OCI-M1 (cell line): ENCODE measurements around the gene APP.

Experiments
- DNase-seq: peaks from one replicate; lab custom pipeline; 2025; lab: John Stamatoyannopoulos, UW

APP gene

GRCh38 chr21:25862596-25862995 is 308.0 kb downstream of the APP start:
- peak; percentile 57 for DNase-seq

GRCh38 chr21:25862112-25862511 is 308.5 kb downstream of the APP start:
- DNase-seq = no peak

GRCh38 chr21:25859235-25859929 is 311.2 kb downstream of the APP start:
- DNase-seq = no peak

- no peak for DNase-seq
These were observed 312.2 kb downstream of the APP start for GRCh38 chr21:25858325-25858724.

GRCh38 chr21:25857308-25858074 is 313.1 kb downstream of the APP start:
- DNase-seq = no peak

GRCh38 chr21:25855576-25855975 is 315.0 kb downstream of the APP start:
- DNase-seq = no peak

DNA sequence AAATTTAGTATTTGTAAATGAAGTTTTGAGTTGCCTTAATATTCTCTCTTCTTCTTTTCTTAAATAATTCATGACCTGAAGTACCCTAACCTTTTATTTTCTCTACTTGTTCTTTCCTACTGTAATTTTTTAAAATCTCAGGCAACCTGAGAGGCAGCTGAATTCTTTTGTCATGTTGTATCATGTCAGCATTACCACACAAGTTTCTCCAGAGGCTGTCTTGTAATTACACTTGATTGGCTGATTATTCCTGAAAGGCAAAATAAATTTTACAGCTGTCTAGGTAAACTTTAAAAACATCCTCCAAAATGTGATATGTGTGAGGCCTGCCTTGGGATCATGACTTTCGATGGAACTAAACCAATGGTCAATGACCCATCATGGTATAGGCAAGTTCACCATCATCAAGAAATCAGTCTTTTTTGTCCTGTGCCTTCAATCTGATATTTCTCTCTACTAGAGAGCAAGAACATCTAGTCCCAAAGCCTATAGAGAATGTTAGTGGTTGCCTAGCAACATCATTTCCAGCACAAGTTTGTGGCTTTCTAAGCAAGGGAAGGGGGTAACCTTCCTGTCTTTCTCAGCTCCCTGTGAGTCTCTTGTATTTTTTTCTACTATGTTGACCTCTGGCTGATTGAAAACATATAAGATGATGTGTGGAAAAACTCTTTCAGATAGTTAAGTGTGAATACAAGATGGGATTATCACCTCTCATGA is 320.3 kb downstream of the APP start:
- DNase-seq = no peak

DNA sequence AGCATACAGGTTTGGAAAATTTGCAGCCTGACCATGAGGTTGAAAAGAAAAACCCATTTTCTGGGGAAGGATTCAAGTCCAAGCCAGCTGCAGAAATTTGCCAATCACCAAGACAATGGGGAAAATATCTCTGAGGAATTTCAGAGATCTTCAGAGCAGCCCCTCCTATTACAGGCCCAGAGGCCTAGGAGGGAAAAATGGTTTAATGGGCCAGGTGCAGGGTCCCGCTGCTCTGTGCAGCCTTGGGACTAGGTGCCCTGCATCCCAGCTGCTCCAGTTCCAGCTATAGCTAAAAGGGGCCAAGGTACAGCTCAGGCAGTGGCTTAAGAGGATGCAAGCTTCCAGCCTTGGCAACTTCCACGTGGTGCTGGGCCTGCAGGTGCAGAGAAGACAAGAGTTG is 322.3 kb downstream of the APP start:
- no peak for DNase-seq

- DNase-seq = no peak
These were observed 324.8 kb downstream of the APP start for GRCh38 chr21:25845729-25846256.

DNA sequence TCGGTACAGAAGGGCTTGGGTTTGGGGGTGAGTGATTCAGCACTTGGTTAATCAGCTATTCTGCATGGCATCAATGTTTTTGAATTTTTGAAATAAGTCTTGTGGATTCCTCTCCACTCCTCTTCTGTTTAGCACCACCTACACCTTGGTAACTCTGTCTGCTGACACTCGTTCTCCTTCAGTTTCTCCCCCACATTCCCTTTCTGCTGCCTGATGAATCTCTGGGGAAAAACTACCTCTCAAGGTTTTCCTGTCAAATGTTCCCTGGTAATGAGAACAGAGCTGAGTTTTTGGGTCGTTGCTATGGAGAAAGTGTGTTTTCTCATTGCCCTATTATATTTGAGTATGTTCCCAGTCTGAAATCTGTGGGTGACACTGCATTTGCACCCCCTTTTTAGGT is 327.6 kb downstream of the APP start:
- no peak for DNase-seq

GRCh38 chr21:25838809-25839208 is 331.8 kb downstream of the APP start:
- no peak for DNase-seq

DNA sequence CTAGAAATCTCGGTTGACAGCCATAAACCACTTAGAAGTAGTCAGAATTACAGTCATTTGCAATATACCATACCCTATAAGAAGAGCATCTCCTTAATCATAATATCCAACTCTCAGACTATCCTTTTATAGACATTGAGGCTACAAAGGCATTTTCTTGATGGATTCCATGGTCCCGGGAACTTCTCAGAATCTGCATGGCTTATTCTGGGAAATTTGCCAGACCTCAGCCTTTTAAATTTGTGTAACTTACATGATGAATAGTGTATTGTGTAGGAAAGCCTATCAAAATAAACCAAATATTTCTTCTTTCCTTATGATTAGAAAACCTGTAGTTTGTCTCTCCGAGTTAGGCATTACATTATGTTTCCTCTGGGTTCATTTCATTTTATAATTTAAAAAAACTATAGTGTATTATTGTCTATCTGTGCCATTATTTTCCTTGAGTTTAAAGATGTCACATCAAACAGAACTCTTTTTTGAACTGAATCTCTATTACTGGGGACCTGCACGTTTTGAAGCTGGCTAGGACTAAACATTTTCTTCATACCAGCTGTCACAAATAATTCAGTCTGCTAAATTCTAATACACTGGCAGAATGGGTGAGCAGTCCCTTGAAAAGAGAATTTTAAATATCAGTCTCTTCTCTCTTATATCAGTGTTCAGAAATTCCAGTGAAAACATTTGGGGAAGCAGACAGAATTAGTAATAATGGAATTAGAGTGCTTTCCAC is 332.9 kb downstream of the APP start:
- no peak for DNase-seq

GRCh38 chr21:25836396-25836795 is 334.2 kb downstream of the APP start:
- no peak for DNase-seq

DNA sequence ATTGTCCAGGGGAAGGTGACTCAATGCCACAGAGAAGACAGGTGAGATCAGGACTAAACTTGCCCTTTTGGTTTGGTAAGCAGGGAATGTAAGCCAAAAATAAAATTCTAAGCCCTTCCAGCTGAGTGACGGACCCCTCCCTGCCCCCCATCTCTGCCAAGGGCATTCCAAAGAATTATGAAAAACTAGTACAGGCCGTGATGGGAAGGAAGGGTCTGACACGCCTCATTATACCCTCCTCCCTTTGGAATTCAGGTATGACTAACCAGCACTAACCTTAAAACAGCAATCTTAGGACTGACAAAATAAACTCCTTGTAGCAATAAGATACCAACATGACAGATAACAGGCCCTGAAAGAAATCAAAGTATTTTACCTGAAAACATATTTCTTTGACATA is 336.2 kb downstream of the APP start:
- no peak for DNase-seq

DNA sequence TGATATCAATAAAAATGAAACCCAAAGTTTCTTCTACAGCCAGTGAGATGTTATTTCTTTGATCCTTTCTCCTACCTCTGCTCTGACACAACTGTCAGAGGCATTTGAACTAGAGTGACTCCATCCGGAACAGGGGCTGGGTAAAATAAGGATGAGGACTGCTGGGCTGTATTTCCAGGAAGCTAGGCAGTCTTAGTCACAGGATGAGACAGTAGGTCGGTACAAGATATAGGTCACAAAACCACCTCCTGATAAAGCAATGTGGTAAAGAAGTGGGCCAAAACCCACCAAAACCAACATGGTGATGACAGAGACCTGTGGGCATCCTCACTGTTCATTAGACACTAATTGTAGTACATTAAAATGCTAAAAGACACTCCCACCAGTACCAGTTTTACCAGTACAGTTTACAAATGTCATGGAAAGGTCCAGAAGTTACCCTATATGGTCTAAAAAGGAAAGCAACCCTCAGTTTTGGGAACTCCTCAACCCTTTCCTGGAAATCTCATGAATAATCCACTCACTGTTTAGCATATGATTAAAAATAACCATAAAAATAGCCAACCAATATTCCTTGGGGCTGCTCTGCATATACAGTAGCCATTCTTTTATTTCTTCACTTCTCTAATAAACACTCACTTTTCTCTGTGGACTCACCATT is 339.1 kb downstream of the APP start:
- peak; percentile 59 for DNase-seq
